Measurements from ENCODE around the gene NAV3.
"Not testable (repeated sequence)": the region's sequence is repeated elsewhere in the genome, so short reads cannot be mapped to it uniquely, and the experiment has no call there.

The NAV3 gene

GRCh38 chr12:78209846-78210505 is 379.3 kb downstream of the NAV3 start:
- DNase-seq, result no peak

DNA sequence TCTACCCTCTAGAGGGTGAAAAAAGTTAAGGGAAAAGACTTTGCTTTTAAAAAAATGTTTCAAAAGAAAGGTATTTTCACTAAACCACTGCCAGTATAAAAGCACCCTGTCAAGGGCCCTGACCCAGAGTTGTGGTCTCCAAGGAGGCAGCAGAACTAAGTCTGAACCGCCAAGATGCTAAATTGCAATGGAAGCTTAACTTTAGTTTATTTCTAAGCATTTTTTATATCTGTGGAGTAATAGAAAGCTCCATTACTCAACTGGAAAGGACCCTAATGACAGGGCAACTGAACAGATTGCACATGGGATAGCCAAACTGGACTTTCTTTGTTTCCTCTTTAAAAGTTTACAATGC is 379.8 kb downstream of the NAV3 start:
- no peak for DNase-seq

DNA sequence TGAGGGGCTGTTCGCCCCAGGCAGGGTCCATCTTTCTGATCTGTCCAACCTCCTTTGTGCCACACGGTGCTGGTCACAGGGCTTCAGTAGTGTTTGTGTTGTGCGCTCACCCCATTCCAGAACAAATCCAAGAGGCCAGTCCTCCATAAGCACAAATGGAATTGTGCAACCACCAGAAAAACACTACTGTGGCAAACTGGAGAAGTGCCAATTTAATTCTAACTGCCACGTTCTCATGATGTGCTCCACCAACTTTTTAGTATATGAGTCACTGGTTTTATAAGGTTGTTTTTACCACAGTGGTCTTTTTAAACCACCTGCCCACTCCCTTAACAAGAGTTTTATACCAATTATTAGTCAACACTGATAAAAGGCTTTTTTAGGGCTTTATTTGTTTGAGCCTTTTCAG is 380.2 kb downstream of the NAV3 start:
- DNase-seq, result no peak

DNA sequence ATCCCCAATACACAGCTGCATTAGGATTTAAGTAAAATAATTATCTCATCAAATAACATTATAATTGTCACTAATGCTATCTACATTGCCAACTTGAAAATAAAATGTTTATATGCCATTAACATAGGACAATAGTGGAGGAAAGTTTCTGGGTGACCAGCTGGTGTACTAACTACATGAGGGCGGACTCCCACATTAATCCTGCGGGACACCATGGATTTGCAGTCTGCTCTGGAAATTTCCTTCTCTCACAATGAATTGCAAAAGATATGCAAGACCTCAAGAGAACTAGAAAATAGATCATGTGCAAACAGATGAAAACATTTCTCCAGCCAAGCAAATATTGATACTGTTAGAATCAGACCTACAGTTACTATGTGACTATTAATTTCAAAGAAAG is 390.1 kb downstream of the NAV3 start:
- no peak for DNase-seq

DNA sequence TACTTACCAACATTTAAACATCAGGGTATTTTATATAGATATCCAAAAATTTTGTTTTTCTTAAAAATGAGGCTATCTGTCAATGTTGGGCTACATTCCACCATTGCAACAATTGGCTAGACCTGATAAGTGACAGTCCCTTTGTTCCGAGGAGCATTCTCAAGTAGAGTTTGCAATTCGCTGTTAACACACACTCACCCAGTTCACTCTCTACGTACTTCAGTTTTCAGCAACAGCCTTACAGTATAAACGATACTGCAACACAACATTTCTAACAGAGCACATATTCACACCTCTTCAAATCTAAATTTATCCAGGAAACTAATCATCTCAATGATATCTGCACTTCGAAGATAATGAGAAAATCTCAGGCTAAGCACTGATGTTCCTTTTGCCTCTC is 393.5 kb downstream of the NAV3 start:
- no peak for DNase-seq

DNA sequence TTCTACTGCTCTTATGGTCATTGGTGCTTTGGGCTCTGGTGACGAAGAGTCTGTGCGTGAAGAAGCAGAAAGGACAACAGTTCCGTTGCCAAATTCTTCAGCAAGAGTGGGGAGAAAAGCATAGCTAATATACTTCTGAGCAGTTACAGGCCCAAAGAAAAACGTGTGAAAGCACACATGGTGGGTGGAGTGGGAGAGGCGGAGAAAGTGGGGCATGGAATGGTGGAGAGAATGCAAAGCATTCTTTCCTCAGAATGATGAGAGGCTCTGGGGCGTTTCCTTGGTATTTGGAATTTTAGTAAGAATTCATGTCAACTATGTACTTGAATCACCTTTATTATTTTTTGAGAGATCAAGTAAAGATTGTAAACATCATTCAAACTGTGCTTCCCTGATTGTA is 396.1 kb downstream of the NAV3 start:
- no peak for DNase-seq

GRCh38 chr12:78229591-78230101 is 399.0 kb downstream of the NAV3 start:
- DNase-seq, result no peak

- no peak for DNase-seq
Observed at GRCh38 chr12:78232756-78233155, 402.1 kb downstream of the NAV3 start.

- DNase-seq, result no peak
Observed at GRCh38 chr12:78236264-78236663, 405.6 kb downstream of the NAV3 start.

DNA sequence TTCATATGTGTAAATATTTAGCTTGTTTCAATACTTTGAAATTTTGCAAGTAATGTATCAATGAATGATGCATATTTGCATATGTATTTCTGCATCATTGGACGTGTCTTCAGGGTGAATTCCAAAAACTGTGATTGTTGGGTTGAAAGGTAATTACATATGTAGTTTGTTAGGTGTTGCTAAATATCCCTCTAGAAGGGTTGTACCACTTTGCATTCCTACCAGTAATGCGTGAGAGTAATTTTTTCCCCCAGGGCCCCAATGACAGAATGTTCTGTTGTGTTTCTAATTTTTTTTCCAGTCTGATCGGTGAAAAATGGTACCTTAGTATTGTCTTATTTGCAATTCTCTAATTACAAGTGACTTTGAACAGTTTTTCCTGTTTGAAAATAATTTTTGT is 408.9 kb downstream of the NAV3 start:
- DNase-seq, result no peak

GRCh38 chr12:78240827-78241226 is 410.1 kb downstream of the NAV3 start:
- no peak for DNase-seq

DNA sequence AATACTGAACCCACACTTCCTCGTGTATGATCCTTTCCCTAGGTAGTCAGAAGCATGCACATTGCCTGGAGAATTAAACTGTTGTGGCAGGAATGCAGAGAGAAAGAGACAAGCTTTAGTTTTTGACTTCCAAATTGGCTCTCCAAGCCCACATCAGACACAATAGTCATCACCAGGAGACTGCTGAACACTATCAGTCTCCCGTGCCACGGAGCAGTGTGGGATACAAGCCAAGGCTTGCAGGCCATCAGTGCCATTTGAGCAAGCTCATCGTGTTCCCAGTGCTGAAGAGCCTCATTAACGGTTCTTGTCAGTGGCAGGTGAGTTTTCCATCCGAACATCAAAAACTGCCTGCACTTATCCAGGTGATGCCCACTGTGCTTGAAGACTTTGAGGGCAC is 410.8 kb downstream of the NAV3 start:
- DNase-seq, result no peak

DNA sequence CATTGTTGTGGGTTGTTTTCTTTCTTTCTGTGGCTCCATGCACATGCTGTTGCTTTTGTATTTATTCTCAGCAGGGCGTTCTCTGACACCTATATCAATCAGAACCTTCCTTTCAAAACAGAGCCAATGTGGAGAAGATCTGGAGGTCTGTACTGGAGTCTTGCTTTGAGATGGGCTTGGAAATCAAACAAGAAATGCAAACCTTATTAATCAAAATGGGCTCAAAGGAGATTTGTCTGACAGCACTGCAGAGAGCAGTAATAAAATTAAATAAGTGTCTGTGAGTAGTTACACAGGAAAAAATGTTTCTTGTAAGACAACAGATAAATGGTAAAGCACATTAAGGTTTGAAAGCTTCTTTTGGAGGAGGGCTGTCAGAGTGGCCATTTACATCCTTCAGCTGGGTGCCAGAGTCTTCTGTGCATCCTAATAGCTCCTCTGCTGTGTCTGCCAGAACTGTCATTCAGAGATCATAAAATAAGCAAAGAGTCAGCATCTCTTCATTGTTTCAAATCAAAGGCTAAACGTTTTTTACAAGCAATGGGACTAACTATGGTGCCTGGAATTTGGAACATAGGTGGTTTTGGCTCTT is 414.3 kb downstream of the NAV3 start:
- no peak for DNase-seq

DNA sequence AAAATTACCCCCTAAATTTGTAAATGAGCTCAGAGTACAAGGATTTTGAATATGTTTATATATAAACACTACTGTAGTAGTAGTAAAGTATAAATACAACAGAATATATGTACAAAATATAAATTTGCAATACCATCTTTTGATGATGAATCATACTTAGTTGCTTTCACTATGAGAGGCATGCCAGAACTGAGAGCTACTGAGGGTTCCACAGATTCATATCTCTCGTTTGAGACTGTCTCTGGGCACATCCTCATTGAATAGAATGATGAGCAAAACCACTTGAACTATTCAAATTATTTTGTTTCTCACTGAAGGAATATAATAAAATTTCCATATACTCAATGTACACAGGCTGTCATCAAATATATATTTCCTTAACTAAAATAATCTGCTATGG is 417.6 kb downstream of the NAV3 start:
- DNase-seq, result no peak

- no peak for DNase-seq
Observed at GRCh38 chr12:78249578-78249977, 418.9 kb downstream of the NAV3 start.

GRCh38 chr12:78257662-78258061 is 427.0 kb downstream of the NAV3 start:
- DNase-seq, result not testable (repeated sequence)

DNA sequence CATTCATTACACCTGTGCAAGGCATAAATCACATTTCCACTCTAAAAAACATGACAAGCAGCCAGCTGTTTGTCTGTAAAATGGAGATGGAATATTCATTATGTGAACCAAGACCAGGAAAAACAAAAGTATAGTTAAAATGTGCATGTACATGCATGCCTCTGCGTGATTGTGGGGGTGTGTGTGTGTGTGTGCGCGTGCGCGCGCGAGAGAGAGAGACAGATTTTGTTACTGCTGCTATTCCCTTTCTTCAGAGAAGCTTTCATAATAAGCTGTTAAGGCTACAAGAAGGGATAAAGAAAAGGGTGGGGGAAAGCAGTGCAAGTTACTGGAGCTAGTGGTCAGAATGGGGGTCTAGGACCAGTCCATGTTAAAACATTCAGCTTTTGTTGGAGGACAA is 430.3 kb downstream of the NAV3 start:
- DNase-seq, result no peak

GRCh38 chr12:78261901-78262300 is 431.2 kb downstream of the NAV3 start:
- DNase-seq, result no peak

Measured in cerebellar nuclear complex (tissue), 1 donor.